ENCODE data around the gene GFOD1.

Gene GFOD1

DNA sequence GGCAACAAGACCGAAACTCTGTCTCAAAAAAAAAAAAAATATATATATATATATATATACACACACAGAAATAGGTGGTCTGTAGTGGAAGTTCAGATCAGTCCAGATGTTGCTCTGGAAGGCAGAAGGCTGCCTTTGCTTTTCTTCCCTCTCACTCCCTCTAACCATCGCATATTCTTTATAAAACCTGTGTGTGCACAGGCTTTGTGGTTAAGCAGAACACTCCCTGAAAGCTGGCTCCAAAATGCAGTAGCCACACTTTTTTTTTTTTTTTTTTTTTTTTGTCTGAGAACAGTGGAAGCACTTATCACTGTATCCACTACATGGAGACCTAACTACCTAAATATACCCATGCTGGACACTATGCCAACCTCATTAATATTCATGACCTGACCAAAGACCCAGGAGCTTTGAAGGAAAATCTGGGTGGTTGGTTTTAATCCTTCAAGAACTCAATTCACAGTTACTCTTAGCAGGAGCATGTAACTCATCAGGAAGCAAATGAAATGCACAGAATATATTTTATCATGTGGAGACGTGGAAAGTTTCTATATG lies 20.0 kb upstream of the GFOD1 start:
- in situ Hi-C loops (cut with HindIII; ENCODE audit: low pct_unique_long_range_greater_than_20kb, low sequenced_read_pairs): no loop called here
- TF ChIP-seq JUND (IDR thresholded peaks at IDR 0.05; ENCODE audit: low read depth): no peak
- no peak for DNase-seq (ENCODE audit: low read depth in 1 of 2, low spot score in 1 of 2)

- in situ Hi-C loops (cut with HindIII; ENCODE audit: low pct_unique_long_range_greater_than_20kb, low sequenced_read_pairs): no loop called here
- TF ChIP-seq JUND (IDR thresholded peaks at IDR 0.05; ENCODE audit: low read depth): no peak
- DNase-seq (ENCODE audit: low read depth in 1 of 2, low spot score in 1 of 2): no peak
These were observed 17.9 kb upstream of the GFOD1 start for GRCh38 chr6:13505345-13505734.

DNA sequence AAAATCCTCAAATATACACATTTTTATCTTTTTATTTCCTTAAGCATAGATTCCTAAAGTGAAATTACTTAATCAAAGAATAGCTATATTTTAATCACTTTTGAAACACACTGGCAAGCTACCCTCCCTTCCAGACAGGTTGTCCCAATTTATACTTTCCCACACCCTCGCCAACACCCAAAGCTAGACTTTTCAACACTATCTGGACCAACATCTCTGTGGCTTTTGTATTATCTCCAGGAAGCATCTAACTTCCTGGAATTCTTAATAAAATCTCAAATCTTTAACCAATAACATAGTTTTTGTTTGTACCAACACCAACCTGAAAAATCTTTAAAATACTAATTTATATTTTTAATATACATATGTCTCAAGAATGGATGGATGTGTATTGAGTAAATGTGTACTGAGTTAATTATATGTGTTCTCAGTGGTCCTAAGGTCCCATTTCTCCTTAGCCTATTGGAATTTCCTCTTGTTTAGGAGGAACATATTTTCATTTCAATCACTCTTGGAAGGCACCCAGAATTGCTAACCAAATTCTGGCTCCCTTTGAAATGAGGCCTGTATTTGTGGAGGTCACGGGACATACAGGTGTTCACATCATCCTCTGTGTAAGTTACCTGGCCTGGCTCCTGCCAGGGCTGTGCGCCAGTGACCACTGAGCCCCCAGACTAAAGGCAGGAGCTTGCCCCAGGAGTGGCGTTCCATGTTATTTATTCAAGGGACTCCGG lies 17.4 kb upstream of the GFOD1 start:
- DNase-seq (ENCODE audit: low read depth in 1 of 2, low spot score in 1 of 2): peak in 1 of 2 experiments; percentile 20
- in situ Hi-C loops (cut with HindIII; ENCODE audit: low pct_unique_long_range_greater_than_20kb, low sequenced_read_pairs): no loop called here
- TF ChIP-seq JUND (IDR thresholded peaks at IDR 0.05; ENCODE audit: low read depth): no peak

- in situ Hi-C loops (cut with HindIII; ENCODE audit: low pct_unique_long_range_greater_than_20kb, low sequenced_read_pairs): no loop called here
- TF ChIP-seq JUND (IDR thresholded peaks at IDR 0.05; ENCODE audit: low read depth): no peak
- no peak for DNase-seq (ENCODE audit: low read depth in 1 of 2, low spot score in 1 of 2)
These were observed 13.5 kb upstream of the GFOD1 start for GRCh38 chr6:13500915-13501314.

- no peak for TF ChIP-seq JUND (IDR thresholded peaks at IDR 0.05; ENCODE audit: low read depth)
- in situ Hi-C loops (cut with HindIII; ENCODE audit: low pct_unique_long_range_greater_than_20kb, low sequenced_read_pairs): no loop called here
These were observed 12.9 kb upstream of the GFOD1 start for GRCh38 chr6:13500264-13500663.

GRCh38 chr6:13496513-13497190 lies 9.3 kb upstream of the GFOD1 start:
- DNase-seq (ENCODE audit: low read depth in 1 of 2, low spot score in 1 of 2): no peak
- no peak for TF ChIP-seq JUND (IDR thresholded peaks at IDR 0.05; ENCODE audit: low read depth)
- in situ Hi-C loops (cut with HindIII; ENCODE audit: low pct_unique_long_range_greater_than_20kb, low sequenced_read_pairs): no loop called here

More at GRCh38 chr6:13500264-13500663, 12.9 kb upstream of the GFOD1 start:
- no peak for DNase-seq (ENCODE audit: low read depth in 1 of 2, low spot score in 1 of 2)

DNA sequence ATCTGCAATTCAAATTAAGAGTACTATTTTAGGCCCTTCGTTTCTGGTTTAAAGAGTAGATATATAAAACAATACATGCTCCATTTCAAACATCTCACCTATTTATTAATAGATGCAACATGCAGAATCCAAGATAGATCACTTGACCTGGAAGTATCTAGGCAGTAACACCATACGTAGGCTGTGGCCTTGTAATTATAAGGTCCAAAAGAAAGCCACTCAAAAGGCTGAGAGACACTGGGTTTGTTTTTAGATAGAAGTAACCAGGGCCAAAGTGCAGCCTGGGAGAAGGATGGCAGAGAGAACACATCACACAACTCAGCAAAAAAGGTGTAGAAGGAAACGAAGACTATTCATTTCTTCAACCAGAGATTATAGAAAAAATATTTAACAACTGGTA lies 8.4 kb upstream of the GFOD1 start:
- in situ Hi-C loops (cut with HindIII; ENCODE audit: low pct_unique_long_range_greater_than_20kb, low sequenced_read_pairs): no loop called here
- DNase-seq (ENCODE audit: low read depth in 1 of 2, low spot score in 1 of 2): no peak
- no peak for TF ChIP-seq JUND (IDR thresholded peaks at IDR 0.05; ENCODE audit: low read depth)

DNA sequence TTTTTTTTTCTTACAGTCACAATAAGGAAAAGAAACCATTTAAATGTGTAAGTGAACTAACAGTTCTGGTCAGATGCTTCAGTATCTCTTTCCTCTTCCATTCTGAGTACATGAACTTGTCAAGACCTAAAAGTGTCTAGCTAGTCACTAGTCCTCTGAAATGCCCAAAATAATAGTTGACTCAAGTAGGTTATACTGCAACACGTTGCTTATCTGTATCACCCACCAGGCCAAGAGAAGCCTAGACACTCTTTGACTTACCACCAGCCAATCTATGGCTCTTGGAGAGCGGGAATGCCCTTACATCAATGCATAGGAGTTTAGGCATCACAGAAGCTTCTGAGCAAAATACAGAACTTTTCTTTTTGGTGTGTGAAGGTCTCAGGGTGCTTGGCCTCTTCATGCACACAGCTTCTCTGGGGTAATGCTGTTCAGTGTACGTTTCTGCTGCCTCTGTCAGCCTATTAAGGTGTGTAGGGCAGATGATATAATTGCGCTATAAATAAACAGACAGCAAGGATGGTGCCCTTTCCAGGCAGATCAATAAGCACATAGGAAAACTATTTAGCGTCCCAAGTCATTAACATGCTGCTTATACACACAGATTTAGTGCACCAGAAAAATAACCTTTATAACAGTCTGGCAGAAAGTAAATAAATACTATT lies 7.8 kb upstream of the GFOD1 start:
- in situ Hi-C loops (cut with HindIII; ENCODE audit: low pct_unique_long_range_greater_than_20kb, low sequenced_read_pairs): no loop called here
- DNase-seq (ENCODE audit: low read depth in 1 of 2, low spot score in 1 of 2): no peak
- TF ChIP-seq JUND (IDR thresholded peaks at IDR 0.05; ENCODE audit: low read depth): no peak

- no peak for TF ChIP-seq JUND (IDR thresholded peaks at IDR 0.05; ENCODE audit: low read depth)
- no peak for DNase-seq (ENCODE audit: low read depth in 1 of 2, low spot score in 1 of 2)
- in situ Hi-C loops (cut with HindIII; ENCODE audit: low pct_unique_long_range_greater_than_20kb, low sequenced_read_pairs): no loop called here
These were observed 6.7 kb upstream of the GFOD1 start for GRCh38 chr6:13494137-13494536.

GRCh38 chr6:13493147-13493546 lies 5.7 kb upstream of the GFOD1 start:
- in situ Hi-C loops (cut with HindIII; ENCODE audit: low pct_unique_long_range_greater_than_20kb, low sequenced_read_pairs): no loop called here
- DNase-seq (ENCODE audit: low read depth in 1 of 2, low spot score in 1 of 2): no peak
- no peak for TF ChIP-seq JUND (IDR thresholded peaks at IDR 0.05; ENCODE audit: low read depth)

DNA sequence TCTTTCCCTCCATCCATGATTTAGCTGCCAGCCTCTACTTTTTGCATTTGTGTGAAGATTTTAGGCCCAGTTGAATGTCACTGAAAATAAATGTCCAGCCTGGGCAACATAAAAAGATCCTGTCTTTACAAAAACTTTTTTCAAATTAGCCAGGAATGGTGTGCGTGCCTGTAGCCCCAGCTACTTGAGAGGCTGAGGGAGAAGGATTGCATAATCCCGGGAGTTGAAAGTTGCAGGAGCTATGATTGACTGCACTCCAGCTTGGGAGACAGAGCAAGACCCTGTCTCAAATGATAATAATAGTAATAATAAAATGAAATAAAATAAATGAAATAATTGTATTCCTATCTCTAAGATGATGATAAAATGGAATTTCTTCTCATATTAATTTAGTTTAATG lies 5.0 kb upstream of the GFOD1 start:
- in situ Hi-C loops (cut with HindIII; ENCODE audit: low pct_unique_long_range_greater_than_20kb, low sequenced_read_pairs): no loop called here
- no peak for TF ChIP-seq JUND (IDR thresholded peaks at IDR 0.05; ENCODE audit: low read depth)
- DNase-seq (ENCODE audit: low read depth in 1 of 2, low spot score in 1 of 2): no peak

- no peak for TF ChIP-seq JUND (IDR thresholded peaks at IDR 0.05; ENCODE audit: low read depth)
- in situ Hi-C loops (cut with HindIII; ENCODE audit: low pct_unique_long_range_greater_than_20kb, low sequenced_read_pairs): no loop called here
- peak in 1 of 2 experiments; percentile 41 for DNase-seq (ENCODE audit: low read depth in 1 of 2, low spot score in 1 of 2)
These were observed 4.1 kb upstream of the GFOD1 start for GRCh38 chr6:13491538-13491937.

DNA sequence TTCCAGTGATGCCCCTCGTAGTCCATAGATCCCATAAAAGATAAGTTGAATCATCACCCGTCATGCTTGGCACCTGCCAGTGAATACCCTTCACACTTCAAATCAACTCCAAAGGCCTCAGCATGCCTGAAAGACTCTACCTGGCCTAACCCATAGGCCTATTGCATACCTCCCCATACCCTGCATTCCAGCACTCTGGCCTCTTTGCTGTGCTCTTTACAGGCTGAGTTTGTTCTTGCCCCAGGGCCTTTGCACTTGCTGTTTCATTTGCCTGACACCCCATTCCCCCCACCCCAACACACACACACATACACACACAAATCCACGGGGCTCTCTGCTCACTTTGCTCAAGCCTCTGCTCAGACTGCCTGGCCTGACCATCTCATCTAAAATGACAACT lies 3.0 kb upstream of the GFOD1 start:
- no peak for TF ChIP-seq JUND (IDR thresholded peaks at IDR 0.05; ENCODE audit: low read depth)
- DNase-seq (ENCODE audit: low read depth in 1 of 2, low spot score in 1 of 2): no peak
- in situ Hi-C loops (cut with HindIII; ENCODE audit: low pct_unique_long_range_greater_than_20kb, low sequenced_read_pairs): no loop called here
